ENCODE data around the gene GRIK2. TPM values are rescaled to one million over a fixed set of nuclear protein-coding genes. Genes with fewer than 3 reads are reported as not detected.

Gene GRIK2
- total RNA-seq, 1 donor from 2014 or later: 2.8 TPM

- Mint-ChIP-seq H3K27ac (ENCODE audit: unreplicated experiment) (no peak overlapping the region), H3K36me3 (ENCODE audit: low read depth, unreplicated experiment) (no peaks in the 10 kb centered on the region), H3K9me3 (ENCODE audit: unreplicated experiment) (no peaks in the 10 kb centered on the region), H3K27me3 (ENCODE audit: unreplicated experiment) (no peaks in the 10 kb centered on the region), H3K4me3 (ENCODE audit: unreplicated experiment) (no peak overlapping the region), H3K4me1 (ENCODE audit: unreplicated experiment) (no peaks in the 10 kb centered on the region)
- no peak for TF ChIP-seq CTCF (IDR thresholded peaks at IDR 0.05; ENCODE audit: unreplicated experiment)
- DNase-seq (ENCODE audit: low spot score): no peak
These were observed 160.7 kb downstream of the GRIK2 start for GRCh38 chr6:101554231-101554630.

DNA sequence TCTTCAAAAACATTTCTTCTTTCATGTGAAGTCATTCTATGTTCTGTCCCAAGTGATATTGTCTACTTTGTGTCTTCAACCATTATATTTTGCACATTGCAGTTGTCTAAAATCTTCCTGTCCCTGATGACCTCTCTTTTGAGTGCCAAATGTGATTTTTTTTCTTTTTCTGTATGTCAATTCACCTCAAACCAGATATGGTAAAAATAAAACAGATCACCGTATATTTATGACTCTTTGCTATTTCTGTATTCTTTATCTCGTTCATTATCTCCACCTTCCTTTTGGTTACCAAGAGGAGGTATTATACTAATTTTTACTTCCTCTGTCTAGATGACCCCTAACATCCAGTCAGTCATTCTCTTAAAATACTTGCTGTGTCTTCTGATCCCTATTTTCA is 165.2 kb downstream of the GRIK2 start:
- TF ChIP-seq CTCF (IDR thresholded peaks at IDR 0.05; ENCODE audit: unreplicated experiment): no peak
- no peak for DNase-seq (ENCODE audit: low spot score)
- no peaks in the 10 kb centered on the region for H3K27me3 Mint-ChIP-seq (ENCODE audit: unreplicated experiment)
- H3K4me3 Mint-ChIP-seq (ENCODE audit: unreplicated experiment): no peak overlapping the region
- H3K27ac Mint-ChIP-seq (ENCODE audit: unreplicated experiment): no peak overlapping the region
- H3K9me3 Mint-ChIP-seq (ENCODE audit: unreplicated experiment): no peaks in the 10 kb centered on the region
- H3K36me3 Mint-ChIP-seq (ENCODE audit: low read depth, unreplicated experiment): no peaks in the 10 kb centered on the region
- no peaks in the 10 kb centered on the region for H3K4me1 Mint-ChIP-seq (ENCODE audit: unreplicated experiment)

- no peaks in the 10 kb centered on the region for H3K27me3 Mint-ChIP-seq (ENCODE audit: unreplicated experiment)
- DNase-seq (ENCODE audit: low spot score): no peak
- no peak for TF ChIP-seq CTCF (IDR thresholded peaks at IDR 0.05; ENCODE audit: unreplicated experiment)
- H3K4me3 Mint-ChIP-seq (ENCODE audit: unreplicated experiment): no peak overlapping the region
- no peaks in the 10 kb centered on the region for H3K36me3 Mint-ChIP-seq (ENCODE audit: low read depth, unreplicated experiment)
- H3K9me3 Mint-ChIP-seq (ENCODE audit: unreplicated experiment): no peaks in the 10 kb centered on the region
- no peaks in the 10 kb centered on the region for H3K4me1 Mint-ChIP-seq (ENCODE audit: unreplicated experiment)
- H3K27ac Mint-ChIP-seq (ENCODE audit: unreplicated experiment): no peak overlapping the region
These were observed 179.1 kb downstream of the GRIK2 start for GRCh38 chr6:101572627-101573026.

DNA sequence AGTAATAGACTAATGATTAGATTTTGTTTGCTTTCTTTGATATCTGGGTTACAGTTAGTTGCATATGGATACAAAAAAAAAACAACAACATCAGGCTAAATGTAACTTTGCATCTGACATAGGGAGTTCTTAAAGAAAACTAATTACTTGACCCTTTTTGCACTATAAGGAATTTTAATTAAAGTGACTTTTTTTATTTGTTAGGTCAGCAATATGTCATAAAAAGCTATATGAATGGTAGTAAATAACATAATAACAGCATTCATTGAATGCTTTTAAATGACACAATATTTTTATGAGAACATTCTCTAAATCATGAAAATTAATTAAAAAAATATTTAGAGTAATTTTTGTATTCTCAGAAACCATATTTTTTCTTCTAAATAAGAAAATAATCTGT is 183.6 kb downstream of the GRIK2 start:
- TF ChIP-seq CTCF (IDR thresholded peaks at IDR 0.05; ENCODE audit: unreplicated experiment): no peak
- H3K4me1 Mint-ChIP-seq (ENCODE audit: unreplicated experiment): peaks cover 2% of the 10 kb centered on the region
- H3K27ac Mint-ChIP-seq (ENCODE audit: unreplicated experiment): no peak overlapping the region
- H3K36me3 Mint-ChIP-seq (ENCODE audit: low read depth, unreplicated experiment): no peaks in the 10 kb centered on the region
- no peaks in the 10 kb centered on the region for H3K9me3 Mint-ChIP-seq (ENCODE audit: unreplicated experiment)
- H3K4me3 Mint-ChIP-seq (ENCODE audit: unreplicated experiment): no peak overlapping the region
- no peak for DNase-seq (ENCODE audit: low spot score)
- H3K27me3 Mint-ChIP-seq (ENCODE audit: unreplicated experiment): peaks cover 1% of the 10 kb centered on the region

DNA sequence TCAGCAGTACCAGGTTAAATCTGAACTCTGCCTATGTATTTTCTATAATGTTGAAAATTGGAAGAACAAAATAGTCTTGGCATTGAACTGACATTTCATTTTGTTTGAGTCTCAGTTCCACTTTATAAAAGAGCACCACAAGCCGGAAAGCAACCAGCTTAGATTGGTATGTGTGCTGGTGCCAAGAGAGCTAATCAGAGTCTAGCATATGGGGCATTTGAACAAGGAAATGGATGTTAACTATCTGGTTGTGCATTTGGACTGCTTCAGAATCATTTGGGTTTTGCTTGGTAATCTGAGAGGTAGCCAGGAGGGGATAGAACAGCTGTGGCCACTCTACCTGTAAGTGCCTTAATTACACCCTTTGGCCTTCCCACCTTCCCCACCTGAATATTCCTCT is 184.8 kb downstream of the GRIK2 start:
- no peak for DNase-seq (ENCODE audit: low spot score)
- Mint-ChIP-seq H3K27me3 (ENCODE audit: unreplicated experiment) (peaks cover 1% of the 10 kb centered on the region), H3K4me1 (ENCODE audit: unreplicated experiment) (peaks cover 2% of the 10 kb centered on the region), H3K4me3 (ENCODE audit: unreplicated experiment) (no peak overlapping the region), H3K36me3 (ENCODE audit: low read depth, unreplicated experiment) (no peaks in the 10 kb centered on the region), H3K27ac (ENCODE audit: unreplicated experiment) (no peak overlapping the region), H3K9me3 (ENCODE audit: unreplicated experiment) (no peaks in the 10 kb centered on the region)
- no peak for TF ChIP-seq CTCF (IDR thresholded peaks at IDR 0.05; ENCODE audit: unreplicated experiment)

Data from endothelial cell (in vitro differentiated cells).